Vagina (tissue), 2 donors: ENCODE measurements around the gene IGFN1. TPM values are rescaled to one million over a fixed set of nuclear protein-coding genes. Genes with fewer than 3 reads are reported as not detected.
A peak's percentile ranks its signal among the peaks of the same experiment; 100 is the strongest.

ENCODE experiments used
- DNase-seq, 2 donors: peaks; one replicate each; pipeline ENCODE4 v3.0.0-alpha.2; 2017; ENCODE audit errors: extremely low spot score in 2 of 2
- H3K27ac ChIP-seq: fragments of 200-600 bp; sonication (generic); one replicate; pipeline ENCODE4 v1.5.1; 2019
- H3K27me3 ChIP-seq: fragments of 200-600 bp; sonication (generic); one replicate; pipeline ENCODE4 v1.5.1; 2019
- H3K36me3 ChIP-seq, 2 donors: fragments of 200-600 bp; sonication (generic); one replicate each; pipeline ENCODE4 v1.5.1; 2017 to 2019
- H3K4me1 ChIP-seq: fragments of 200-600 bp; sonication (generic); one replicate; pipeline ENCODE4 v1.5.1; 2019
- H3K4me3 ChIP-seq, 2 donors: fragments of 200-600 bp; sonication (generic); 1 replicate in 1 of 2; 2 replicates in 1 of 2; pipeline ENCODE4 v1.5.1; 2016 to 2019
- H3K9me3 ChIP-seq: fragments of 200-600 bp; sonication (generic); one replicate; pipeline ENCODE4 v1.5.1; 2019
- POLR2A ChIP-seq, 2 donors: fragments of 450-650 bp; IDR thresholded peaks; one replicate each; pipeline ENCODE4 v1.6.1; 2017; ENCODE audit warnings: antibody characterized with exemption in 2 of 2, mild to moderate bottlenecking in 2 of 2, moderate library complexity in 2 of 2
- POLR2AphosphoS5 ChIP-seq, 2 donors: sonication (generic); formaldehyde crosslinking; IDR thresholded peaks; one replicate each; pipeline ENCODE4 v1.9.0; 2017; ENCODE audit warnings: antibody characterized with exemption in 2 of 2, mild to moderate bottlenecking in 2 of 2, low read depth in 1 of 2; ENCODE audit not compliant: insufficient read depth in 1 of 2
- intact Hi-C: fragments of 100-400 bp; cut with DNase I; formaldehyde crosslinking; loops from one replicate; pipeline ENCODE4 v1.15.1; 2023
- total RNA-seq: library from RNA; depleted of rRNA; stranded (reverse); fragments of >200 nt; gene quantifications from one replicate; pipeline ENCODE4 v1.2.3, GENCODE V29; 2016
- TF ChIP-seq, protein P1 (sequence below), 3 experiments: fragments of 450-650 bp in 2 of 3; fragments of 200-600 bp in 1 of 3; sonication (generic) in 1 of 3; IDR thresholded peaks; one replicate each; pipeline ENCODE4 v1.5.1; 2017 to 2019; ENCODE audit warnings: antibody characterized with exemption in 3 of 3, mild to moderate bottlenecking in 2 of 3, moderate library complexity in 2 of 3

Gene IGFN1
- total RNA-seq, 1 donor from 2014 or later = not detected

DNA sequence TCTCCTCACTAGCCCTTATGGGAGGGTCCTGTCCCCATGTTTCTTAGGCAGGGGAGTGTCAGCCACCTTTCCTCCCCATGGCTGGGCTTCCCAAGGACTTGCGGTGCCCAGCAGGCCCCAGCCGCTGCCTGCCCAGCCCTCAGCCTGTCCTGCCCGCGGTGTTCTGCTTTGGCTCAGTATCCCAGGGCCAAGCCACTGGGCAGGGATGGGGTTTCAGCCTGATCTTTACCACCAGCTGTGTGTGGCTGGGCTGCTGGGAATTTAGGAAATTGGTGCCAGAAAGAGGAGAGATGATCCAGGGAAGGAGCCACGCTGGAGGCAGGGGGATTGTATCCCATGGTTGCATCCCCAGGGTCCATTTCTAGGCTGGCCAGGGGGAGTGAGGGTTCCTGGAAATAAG, 6.9 kb upstream of the IGFN1 start:
- no peak for TF ChIP-seq POLR2A (IDR thresholded peaks at IDR 0.05)
- no peak for TF ChIP-seq POLR2AphosphoS5 (IDR thresholded peaks at IDR 0.05; ENCODE audit: insufficient read depth in 1 of 2, low read depth in 1 of 2)
- TF ChIP-seq, protein P1, sequence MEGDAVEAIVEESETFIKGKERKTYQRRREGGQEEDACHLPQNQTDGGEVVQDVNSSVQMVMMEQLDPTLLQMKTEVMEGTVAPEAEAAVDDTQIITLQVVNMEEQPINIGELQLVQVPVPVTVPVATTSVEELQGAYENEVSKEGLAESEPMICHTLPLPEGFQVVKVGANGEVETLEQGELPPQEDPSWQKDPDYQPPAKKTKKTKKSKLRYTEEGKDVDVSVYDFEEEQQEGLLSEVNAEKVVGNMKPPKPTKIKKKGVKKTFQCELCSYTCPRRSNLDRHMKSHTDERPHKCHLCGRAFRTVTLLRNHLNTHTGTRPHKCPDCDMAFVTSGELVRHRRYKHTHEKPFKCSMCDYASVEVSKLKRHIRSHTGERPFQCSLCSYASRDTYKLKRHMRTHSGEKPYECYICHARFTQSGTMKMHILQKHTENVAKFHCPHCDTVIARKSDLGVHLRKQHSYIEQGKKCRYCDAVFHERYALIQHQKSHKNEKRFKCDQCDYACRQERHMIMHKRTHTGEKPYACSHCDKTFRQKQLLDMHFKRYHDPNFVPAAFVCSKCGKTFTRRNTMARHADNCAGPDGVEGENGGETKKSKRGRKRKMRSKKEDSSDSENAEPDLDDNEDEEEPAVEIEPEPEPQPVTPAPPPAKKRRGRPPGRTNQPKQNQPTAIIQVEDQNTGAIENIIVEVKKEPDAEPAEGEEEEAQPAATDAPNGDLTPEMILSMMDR (IDR thresholded peaks at IDR 0.05) = no peak

DNA sequence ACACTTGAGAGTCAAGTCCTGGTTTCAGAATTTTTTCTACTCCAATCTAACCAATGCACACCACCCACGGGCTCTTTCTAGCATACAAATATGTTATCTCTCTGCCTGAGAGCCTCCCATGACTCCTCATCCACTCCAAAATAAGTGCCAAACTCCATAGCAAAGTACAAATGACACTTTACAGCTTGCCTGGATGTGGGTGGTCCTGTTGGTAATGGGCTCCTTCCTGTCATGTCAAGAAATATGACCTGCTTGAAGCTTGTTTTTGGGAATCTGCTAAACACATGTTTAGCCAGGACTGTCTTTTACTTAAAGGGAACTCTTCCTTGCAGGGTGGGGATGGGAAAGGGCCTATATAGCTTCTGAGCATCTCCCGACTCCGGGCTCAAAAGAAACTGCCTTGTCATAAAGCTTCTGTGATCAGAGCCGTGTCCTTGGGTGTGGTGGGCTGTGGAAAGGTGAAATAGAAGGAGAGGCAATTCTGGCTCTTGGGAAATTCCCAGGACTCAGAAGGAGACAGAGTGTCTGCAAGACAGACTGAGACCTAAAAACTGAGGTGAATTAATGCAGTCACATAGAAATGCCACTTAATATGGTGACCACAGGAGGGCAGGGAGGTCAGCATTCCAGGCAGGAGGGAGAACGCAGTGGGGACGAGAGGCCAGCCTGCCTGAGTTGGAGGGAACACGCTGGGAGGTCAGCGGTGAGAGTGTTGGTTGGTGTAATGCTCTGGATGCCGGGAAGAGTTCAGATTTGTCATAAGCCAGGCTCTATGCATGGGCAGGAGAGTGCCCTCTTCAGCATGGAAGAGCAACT, 6.1 kb upstream of the IGFN1 start:
- TF ChIP-seq POLR2AphosphoS5 (IDR thresholded peaks at IDR 0.05; ENCODE audit: insufficient read depth in 1 of 2, low read depth in 1 of 2) (no peak), POLR2A (IDR thresholded peaks at IDR 0.05) (no peak)
- TF ChIP-seq, protein P1 (IDR thresholded peaks at IDR 0.05) = no peak
- no peak for DNase-seq
- no peak overlapping the region for H3K4me3 ChIP-seq
- intact Hi-C loops = no loop called here
- H3K27ac ChIP-seq = no peak overlapping the region
- H3K9me3 ChIP-seq = no peaks in the 10 kb centered on the region
- no peaks in the 10 kb centered on the region for H3K36me3 ChIP-seq
- no peaks in the 10 kb centered on the region for H3K27me3 ChIP-seq
- peaks cover 7% of the 10 kb centered on the region for H3K4me1 ChIP-seq

More for the DNA sequence above, 6.9 kb upstream of the IGFN1 start:
- no peaks in the 10 kb centered on the region for H3K27me3 ChIP-seq
- intact Hi-C loops = no loop called here
- H3K4me3 ChIP-seq = no peak overlapping the region
- H3K27ac ChIP-seq = no peak overlapping the region
- H3K36me3 ChIP-seq = no peaks in the 10 kb centered on the region
- no peaks in the 10 kb centered on the region for H3K9me3 ChIP-seq
- DNase-seq = no peak
- H3K4me1 ChIP-seq = peaks cover 7% of the 10 kb centered on the region

DNA sequence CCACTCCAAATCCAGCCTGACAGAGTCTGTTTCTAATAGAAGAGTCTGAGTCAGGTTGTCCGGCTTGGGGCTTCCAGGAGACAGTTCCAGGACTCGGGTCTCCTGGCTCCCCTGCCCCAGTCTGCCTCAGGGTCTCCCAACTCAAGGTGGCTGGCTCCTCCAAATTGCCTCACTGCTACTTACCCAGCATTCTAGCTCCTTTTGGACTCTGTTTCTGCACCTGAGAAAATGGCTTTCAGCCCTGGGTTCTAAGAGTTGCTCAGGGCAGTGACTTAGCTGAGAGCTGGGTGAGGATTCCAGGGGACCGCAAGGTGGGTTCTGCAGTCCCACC, 5.5 kb upstream of the IGFN1 start:
- Histone ChIP-seq H3K27ac (no peak overlapping the region), H3K4me3 (no peak overlapping the region), H3K36me3 (no peaks in the 10 kb centered on the region), H3K27me3 (no peaks in the 10 kb centered on the region), H3K9me3 (no peaks in the 10 kb centered on the region), H3K4me1 (peaks cover 7% of the 10 kb centered on the region)
- TF ChIP-seq, protein P1 (IDR thresholded peaks at IDR 0.05) = peak in 1 of 3 experiments; percentile 8
- TF ChIP-seq POLR2A (IDR thresholded peaks at IDR 0.05) (no peak), POLR2AphosphoS5 (IDR thresholded peaks at IDR 0.05; ENCODE audit: insufficient read depth in 1 of 2, low read depth in 1 of 2) (no peak)
- intact Hi-C loops = no loop called here
- DNase-seq = no peak

DNA sequence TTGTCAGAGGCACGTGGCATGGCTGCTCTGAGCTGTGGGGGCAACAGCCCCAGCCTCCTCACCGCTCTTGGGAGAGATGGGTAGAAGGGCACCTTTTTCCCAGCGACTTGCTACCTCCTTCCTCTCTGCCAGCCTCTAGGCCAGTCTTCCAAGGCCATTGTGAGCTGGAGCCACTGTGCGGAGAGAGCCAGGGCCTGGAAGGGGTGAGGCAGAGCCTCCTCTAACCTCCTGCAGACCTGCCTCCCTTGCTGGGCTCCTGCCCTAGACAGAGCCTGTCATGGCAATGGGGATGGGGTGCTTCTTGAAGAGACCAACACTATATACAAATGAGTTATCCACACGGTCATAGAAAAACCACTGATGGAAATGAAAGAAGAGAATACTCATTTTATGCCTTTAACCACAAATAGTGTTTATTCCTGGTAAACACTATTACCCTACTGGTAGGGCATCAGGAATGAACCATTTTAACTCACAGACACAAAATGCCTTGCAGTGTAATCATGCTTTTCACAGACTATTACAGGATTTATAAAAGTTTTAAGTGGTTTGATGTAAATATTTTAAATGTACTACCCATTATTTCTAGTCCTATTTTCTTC, 5.0 kb upstream of the IGFN1 start:
- H3K4me1 ChIP-seq = peaks cover 7% of the 10 kb centered on the region
- no peaks in the 10 kb centered on the region for H3K9me3 ChIP-seq
- H3K36me3 ChIP-seq = no peaks in the 10 kb centered on the region
- H3K4me3 ChIP-seq = no peak overlapping the region
- DNase-seq = no peak
- no peaks in the 10 kb centered on the region for H3K27me3 ChIP-seq
- TF ChIP-seq POLR2AphosphoS5 (IDR thresholded peaks at IDR 0.05; ENCODE audit: insufficient read depth in 1 of 2, low read depth in 1 of 2) = no peak
- TF ChIP-seq, protein P1 (IDR thresholded peaks at IDR 0.05) = no peak
- no peak for TF ChIP-seq POLR2A (IDR thresholded peaks at IDR 0.05)
- no peak overlapping the region for H3K27ac ChIP-seq
- intact Hi-C loops = no loop called here

DNA sequence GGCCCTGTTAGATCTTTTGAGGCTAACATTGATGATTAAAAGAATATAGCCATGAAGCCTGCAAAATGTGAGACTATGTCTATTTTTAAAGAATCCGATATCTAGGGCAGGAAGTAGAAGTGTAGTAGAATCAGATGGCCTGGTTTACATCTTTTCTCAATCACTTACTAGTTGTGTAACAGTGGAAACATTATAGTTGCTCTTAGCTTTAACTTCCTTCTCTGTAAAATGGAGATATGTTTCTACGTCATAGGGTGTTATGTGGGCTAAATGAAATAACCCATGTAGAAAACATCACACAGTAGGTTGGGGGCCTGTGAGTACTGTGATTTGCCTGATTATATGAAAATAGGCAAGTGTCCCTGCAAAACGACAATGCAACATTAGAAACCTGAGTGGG, 4.4 kb upstream of the IGFN1 start:
- intact Hi-C loops = no loop called here
- Histone ChIP-seq H3K36me3 (no peaks in the 10 kb centered on the region), H3K4me3 (no peak overlapping the region), H3K27ac (no peak overlapping the region), H3K27me3 (no peaks in the 10 kb centered on the region), H3K9me3 (no peaks in the 10 kb centered on the region), H3K4me1 (peaks cover 7% of the 10 kb centered on the region)
- TF ChIP-seq, protein P1 (IDR thresholded peaks at IDR 0.05) = no peak
- TF ChIP-seq POLR2AphosphoS5 (IDR thresholded peaks at IDR 0.05; ENCODE audit: insufficient read depth in 1 of 2, low read depth in 1 of 2) (no peak), POLR2A (IDR thresholded peaks at IDR 0.05) (no peak)
- no peak for DNase-seq
